G401 (cell line): ENCODE measurements around the gene TMED10. TPM values are rescaled to one million over a fixed set of nuclear protein-coding genes. Genes with fewer than 3 reads are reported as not detected.
"Not testable (repeated sequence)": the region's sequence is repeated elsewhere in the genome, so short reads cannot be mapped to it uniquely, and the experiment has no call there.

Source experiments
- DNase-seq: peaks from one replicate; pipeline ENCODE4 v3.0.0-alpha.2; 2015; ENCODE audit warnings: low spot score
- in situ Hi-C: cut with HindIII; loops from 2 replicates; pipeline ENCODE4 v1.10.0; 2016; ENCODE audit warnings: low sequenced_read_pairs, mixed read lengths
- total RNA-seq: library from RNA; depleted of rRNA; stranded (reverse); fragments of >200 nt; shearing (Covaris generic); gene quantifications from 2 replicates; pipeline ENCODE4 v1.2.3, GENCODE V29; 2014

TMED10 gene
- total RNA-seq, 1 experiment from 2014 or later: 202 TPM

DNA sequence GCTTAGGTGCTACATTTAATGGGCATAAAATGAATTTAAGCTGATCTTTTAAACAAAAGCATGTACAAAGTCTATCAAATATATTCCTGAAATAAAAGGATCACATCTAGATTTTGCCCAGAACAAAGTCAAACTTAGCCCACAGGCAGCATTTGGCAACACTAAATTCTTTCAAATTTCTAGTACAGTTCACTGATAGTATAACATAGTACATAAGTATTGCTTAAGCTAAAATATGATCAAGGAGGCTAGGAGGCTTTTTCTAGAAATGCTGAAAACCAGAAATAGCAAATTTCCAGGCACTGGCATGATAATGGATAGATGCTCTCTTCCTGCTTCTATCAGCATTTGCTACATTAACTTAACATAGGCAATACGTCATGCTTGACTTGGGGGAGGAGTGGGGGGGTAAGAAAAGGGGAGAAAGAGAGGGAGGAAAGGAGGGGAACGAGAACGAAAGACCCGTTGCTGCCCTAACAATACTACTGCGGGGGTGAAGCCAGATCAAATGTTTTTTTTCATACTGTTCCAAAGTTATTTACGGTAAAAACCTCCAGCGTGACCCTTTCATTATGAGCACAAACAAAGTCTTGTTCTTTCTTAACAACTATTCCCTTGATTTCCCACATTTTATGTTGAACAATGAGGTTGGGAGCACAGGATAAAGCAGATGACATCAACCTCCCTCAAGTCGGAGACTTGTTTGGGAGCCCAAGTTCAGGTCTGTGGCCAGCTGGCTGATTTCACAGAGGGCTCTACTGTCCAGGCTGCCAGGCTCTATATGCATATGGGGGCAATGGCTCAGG lies 10.6 kb downstream of the TMED10 start:
- peak; percentile 16 for DNase-seq
- in situ Hi-C loops: no loop called here

GRCh38 chr14:75164809-75165208 lies 11.6 kb downstream of the TMED10 start:
- in situ Hi-C loops: no loop called here
- DNase-seq: no peak

GRCh38 chr14:75163677-75164076 lies 12.7 kb downstream of the TMED10 start:
- no peak for DNase-seq
- in situ Hi-C loops: no loop called here

DNA sequence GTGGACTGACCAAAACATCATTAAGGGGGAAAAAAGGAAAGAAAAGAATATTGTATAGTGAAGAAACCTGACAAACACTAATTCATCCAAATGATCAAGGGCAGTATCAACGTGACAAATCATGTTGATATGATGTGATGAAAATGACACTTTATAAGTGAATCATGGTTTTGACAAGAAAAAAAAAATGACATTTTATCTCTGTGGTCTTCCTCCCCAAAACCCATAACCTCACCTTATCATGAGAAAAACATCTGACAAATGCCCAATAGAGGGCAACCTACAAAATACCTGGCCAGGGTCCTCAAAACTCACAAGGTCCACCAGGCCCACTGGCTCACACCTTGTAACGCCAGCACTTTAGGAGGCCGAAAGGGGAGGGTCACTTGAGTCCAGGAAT lies 13.8 kb downstream of the TMED10 start:
- no peak for DNase-seq
- in situ Hi-C loops: no loop called here

- no peak for DNase-seq
- in situ Hi-C loops: no loop called here
Observed at GRCh38 chr14:75158843-75159614, 17.4 kb downstream of the TMED10 start.

- DNase-seq: no peak
- in situ Hi-C loops: no loop called here
Observed at GRCh38 chr14:75156901-75157300, 19.5 kb downstream of the TMED10 start.

- in situ Hi-C loops: no loop called here
- DNase-seq: no peak
Observed at GRCh38 chr14:75156111-75156510, 20.3 kb downstream of the TMED10 start.

DNA sequence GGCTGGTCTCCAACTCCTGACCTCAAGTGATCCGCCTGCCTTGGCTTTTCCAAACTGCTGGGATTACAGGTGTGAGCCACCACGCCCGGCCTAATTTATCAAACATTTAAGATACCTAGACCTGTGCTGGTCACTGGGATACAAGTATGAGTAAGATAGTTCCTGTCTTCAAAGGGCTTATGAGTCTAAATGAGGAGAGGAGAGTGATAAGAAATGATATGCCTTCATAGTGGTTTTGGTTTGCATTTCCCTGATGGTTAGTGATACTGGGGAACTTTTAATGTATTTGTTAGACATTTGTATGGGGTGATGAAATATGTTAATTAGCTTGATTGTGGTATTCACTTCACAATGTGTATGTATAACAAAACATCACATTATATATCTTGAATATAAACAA lies 21.2 kb downstream of the TMED10 start:
- in situ Hi-C loops: no loop called here
- DNase-seq: no peak

GRCh38 chr14:75153295-75153694 lies 23.1 kb downstream of the TMED10 start:
- DNase-seq: no peak
- in situ Hi-C loops: no loop called here

GRCh38 chr14:75151851-75152250 lies 24.6 kb downstream of the TMED10 start:
- no peak for DNase-seq
- in situ Hi-C loops: no loop called here

DNA sequence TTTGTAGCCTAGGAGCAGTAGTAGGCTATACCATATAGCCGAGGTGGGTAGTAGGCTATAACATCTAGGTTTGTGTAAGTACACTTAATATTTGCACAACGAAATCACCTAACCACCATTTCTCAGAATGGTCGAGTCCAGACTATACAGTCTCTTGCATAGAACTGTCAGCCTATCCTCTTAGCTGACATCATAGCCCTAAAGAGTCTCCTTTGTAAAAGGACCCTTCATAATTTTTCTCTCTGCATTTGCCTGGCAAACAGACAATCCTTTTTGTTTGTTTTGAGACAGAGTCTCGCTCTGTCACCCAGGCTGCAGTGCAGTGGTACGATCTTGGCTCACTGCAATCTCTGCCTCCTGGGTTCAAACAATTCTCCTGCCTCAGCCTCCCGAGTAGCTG lies 25.8 kb downstream of the TMED10 start:
- DNase-seq, in situ Hi-C loops: not testable (repeated sequence)

DNA sequence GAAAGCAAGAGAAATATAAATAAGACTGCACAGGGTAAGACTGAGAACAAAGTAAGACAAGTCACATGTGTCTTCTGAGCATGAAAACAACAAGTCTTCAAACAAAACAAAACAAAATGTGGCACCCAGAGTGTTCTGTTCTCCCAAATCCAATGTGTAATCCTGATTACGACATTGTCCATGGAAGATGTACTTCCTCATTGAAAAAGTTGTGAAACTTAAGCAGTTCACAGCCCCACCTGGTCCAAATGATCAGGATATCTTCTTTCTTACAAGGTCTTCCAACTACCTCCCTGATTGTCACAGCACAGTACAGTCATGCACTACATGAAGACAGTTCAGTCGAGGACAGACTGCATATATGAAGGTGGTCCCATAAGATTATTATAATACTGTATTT lies 26.3 kb downstream of the TMED10 start:
- DNase-seq: no peak
- in situ Hi-C loops: no loop called here

- peak; percentile 53 for DNase-seq
- in situ Hi-C loops: loop anchor here (25.0 kb wide), 1 partner anchor 165 kb away; no protein-coding TSS in a partner anchor
Observed at GRCh38 chr14:75147423-75148071, 28.9 kb downstream of the TMED10 start.

GRCh38 chr14:75144944-75145343 lies 31.5 kb downstream of the TMED10 start:
- DNase-seq: no peak
- in situ Hi-C loops: loop anchor here (25.0 kb wide), 1 partner anchor 167 kb away; no protein-coding TSS in a partner anchor

DNA sequence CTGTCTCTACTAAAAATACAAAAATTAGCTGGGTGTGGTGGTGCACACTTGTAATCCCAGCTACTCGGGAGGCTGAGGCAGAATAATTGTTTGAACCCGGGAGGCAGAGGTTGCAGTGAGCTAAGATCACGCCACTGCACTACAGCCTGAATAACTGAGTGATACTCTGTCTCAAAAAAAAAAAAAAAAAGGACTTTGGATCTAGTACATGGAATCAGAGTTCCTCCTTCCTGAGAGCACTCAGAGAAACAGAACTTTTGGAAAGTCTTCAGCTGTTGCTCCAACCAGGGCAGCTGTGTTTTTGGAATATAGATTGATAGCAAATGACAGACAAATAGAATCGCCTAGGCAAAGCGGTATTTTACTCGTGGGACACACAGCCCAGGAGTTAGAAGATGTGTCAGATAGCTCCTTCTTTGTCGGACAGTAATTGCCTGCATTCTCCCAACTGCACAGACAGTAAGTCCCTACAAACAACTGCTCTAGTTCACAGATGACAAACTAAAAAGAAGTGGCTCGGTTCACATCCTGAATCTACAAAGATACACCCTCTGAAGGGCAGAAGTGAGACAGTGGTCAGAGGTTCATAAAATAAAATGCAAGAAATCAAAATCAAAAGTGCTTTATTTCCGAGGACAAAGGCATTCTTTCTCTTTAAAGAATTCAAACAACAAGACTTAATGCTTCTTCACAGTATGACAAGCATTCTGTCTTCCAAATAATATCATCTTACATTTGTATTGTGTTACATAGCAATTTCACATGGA lies 32.5 kb downstream of the TMED10 start:
- DNase-seq: no peak
- in situ Hi-C loops: loop anchor here (25.0 kb wide), 1 partner anchor 168 kb away; no protein-coding TSS in a partner anchor

DNA sequence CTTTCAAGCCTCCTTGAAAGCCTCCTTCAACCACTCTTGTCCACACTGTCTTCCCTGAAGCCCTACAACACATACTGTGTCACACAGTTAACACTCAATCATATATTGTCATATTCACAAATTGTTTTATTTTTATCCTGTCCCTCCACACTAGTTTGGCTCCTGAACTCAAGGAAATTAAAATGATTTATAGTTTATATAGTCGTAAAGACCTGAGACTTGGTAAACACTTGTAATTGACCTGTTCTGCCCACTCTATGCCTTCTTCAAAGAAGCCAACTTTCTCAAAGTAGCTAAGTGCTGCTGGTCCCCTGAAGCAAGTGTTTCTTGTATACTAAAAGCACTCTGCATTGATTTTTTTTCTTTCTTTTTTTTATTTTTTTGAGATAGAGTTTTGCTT lies 33.9 kb downstream of the TMED10 start:
- no peak for DNase-seq
- in situ Hi-C loops: loop anchor here (25.0 kb wide), 1 partner anchor 170 kb away; no protein-coding TSS in a partner anchor

DNA sequence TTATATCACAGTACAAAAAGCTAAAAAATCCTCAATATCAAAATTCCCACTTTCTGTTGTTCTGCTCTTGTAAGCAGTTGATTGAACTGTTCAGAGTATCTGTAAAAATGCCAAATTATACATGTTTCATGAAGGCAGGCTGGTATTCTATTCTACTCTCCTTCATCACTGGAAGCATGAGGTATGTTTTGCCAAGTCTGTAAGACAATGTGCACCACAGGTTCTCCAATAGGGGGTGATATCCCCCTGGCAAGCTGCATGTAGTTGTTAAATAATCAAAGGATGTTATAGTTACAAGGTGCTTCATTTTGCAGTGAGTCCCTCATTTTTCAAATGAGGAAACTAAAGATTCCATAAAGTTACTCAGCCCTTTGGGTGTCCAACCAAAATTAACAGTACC lies 34.4 kb downstream of the TMED10 start:
- peak; percentile 23 for DNase-seq
- in situ Hi-C loops: loop anchor here (25.0 kb wide), 1 partner anchor 170 kb away; no protein-coding TSS in a partner anchor

DNA sequence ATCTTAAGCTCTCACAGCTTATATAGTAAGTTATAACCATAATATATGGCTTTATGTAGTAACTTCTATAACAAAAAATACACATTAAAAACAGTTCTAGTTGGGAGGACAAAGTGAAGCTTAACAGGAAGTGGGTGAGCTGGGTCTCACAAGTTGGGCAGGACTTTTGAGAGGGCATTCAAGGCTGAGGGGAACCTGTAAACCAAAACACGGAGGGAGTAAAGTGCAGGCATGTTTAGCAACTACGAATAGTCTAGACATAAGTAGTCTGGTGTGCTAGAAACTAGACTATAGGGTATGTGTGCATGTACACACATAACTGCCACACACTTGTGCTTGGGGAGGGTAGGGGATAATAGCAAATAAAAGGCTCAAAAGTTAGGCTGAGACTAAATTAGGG lies 35.4 kb downstream of the TMED10 start:
- in situ Hi-C loops: loop anchor here (25.0 kb wide), 1 partner anchor 171 kb away; no protein-coding TSS in a partner anchor
- DNase-seq: no peak

- DNase-seq: no peak
- in situ Hi-C loops: loop anchor here (25.0 kb wide), 1 partner anchor 172 kb away; no protein-coding TSS in a partner anchor
Observed at GRCh38 chr14:75140620-75141019, 35.8 kb downstream of the TMED10 start.
